Renal pelvis (tissue), 12 donors: Measurements from ENCODE around the gene DCD. TPM values are rescaled to one million over a fixed set of nuclear protein-coding genes. Genes with fewer than 3 reads are reported as not detected.
"Not testable (repeated sequence)": the region's sequence is repeated elsewhere in the genome, so short reads cannot be mapped to it uniquely, and the experiment has no call there.

Source experiments
- DNase-seq: peaks from one replicate; pipeline ENCODE4 v3.0.0-alpha.2; 2013
- long read RNA-seq, 16 experiments: transcript quantifications; one replicate each; lab custom pipeline, GENCODE V29; 2026
- polyA plus RNA-seq, 3 donors: library from polyadenylated mRNA; unstranded; fragments of 120-200 nt; gene quantifications; one replicate each; pipeline ENCODE4 v1.2.1, GENCODE V29; 2013; ENCODE audit not compliant: insufficient read length in 3 of 3

DCD gene, protein sequence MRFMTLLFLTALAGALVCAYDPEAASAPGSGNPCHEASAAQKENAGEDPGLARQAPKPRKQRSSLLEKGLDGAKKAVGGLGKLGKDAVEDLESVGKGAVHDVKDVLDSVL
- polyA plus RNA-seq = not detected
- long read RNA-seq, donor 1 = 0 reads
- long read RNA-seq, donor 2 = 0 reads
- long read RNA-seq, donor 3 = 0 reads
- long read RNA-seq, donor 4 = 0 reads
- long read RNA-seq, donor 5 = 0 reads
- long read RNA-seq, donor 6 = 0 reads
- long read RNA-seq, donor 7 = 0 reads
- long read RNA-seq, donor 8 = 0 reads
- long read RNA-seq, donor 9 = 0 reads
- long read RNA-seq, donor 10 = 0 reads
- long read RNA-seq, donor 11 = 0 reads
- long read RNA-seq, donor 12 = 0 reads
- long read RNA-seq, donor 13 = 0 reads
- long read RNA-seq, donor 14 = 0 reads
- long read RNA-seq, donor 15 = 0 reads
- long read RNA-seq, donor 16 = 0 reads

DNA sequence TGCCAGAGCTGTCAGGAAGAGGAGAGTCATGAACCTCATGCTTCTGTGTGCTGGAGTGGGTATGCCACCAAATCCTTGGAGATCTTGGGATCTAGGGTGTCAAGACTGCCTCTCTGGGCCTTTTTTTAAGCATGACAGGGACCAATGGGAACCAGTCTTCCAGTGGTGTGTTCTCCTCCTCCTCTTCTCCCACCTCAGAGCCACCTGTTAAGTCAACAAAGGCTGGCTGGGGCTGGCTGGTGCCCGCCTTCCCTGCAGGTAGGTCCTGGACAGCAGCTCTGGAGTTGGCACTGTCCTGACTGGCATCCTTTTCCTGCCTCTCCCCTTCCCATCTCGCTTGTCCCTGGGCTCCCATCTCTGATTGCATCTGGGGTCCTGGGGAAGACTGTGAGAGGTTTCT is at the start of gene DCD:
Gene DCD (minus strand): TSS at position 101 of the 400 bp plus-strand sequence. CDS start 62 bp downstream, at position 39.
- DNase-seq = no peak

DNA sequence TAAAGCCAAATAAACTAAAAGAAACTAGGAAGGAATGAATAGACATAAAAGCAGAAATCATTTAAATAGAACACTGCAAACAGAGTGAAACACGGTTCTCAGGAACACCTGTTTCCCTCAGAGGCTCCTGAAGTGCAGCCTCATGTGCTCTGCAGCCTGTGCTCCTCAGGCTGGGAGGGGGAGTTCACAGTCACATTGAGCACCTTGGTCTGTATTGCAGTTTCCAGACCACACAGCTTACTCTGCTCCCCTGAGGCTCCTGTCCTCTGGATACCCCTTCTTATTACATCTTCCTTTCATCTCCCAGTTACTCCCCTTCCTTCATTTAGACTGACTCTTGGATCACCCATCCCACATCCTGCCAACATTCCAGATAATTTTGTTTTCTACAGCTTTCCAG is 49.7 kb upstream of the DCD start:
- no peak for DNase-seq

DNA sequence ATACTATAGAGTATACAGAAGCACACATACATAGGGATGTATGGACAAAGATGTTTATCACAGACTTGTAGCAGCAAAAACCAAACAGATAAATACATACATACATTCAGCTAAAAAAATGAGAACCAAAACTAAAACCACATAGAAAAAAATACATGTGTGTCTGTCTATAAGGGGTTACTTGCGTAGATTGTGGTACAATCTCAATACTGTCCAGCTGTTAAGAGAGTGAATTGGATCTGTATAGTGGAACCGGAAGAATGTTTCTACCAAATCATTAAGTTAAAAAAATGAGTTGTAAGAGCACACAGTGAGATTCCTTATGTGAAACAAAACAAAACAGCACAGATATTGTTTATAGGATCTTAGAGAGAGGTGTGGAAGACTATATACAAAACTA is 44.2 kb upstream of the DCD start:
- no peak for DNase-seq

DNA sequence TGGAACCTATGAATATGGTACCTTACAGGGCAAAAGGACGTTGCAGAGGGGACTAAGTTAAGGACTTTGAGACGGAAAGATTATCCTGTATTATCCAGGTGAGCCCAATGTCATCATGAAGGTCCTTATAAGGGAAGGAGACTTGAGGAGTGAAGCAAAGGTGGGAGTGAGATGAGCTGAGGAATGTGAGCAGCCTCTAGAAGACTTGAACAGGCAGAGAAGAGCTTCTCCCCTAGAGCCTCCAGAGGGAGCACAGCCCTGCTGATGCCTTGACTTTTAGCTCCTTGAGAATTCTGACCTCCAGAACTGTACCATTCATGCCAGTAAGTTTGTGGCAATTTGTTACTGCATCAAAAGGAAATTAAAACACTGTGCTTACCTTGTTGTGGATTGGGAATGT is 41.8 kb upstream of the DCD start:
- no peak for DNase-seq

DNA sequence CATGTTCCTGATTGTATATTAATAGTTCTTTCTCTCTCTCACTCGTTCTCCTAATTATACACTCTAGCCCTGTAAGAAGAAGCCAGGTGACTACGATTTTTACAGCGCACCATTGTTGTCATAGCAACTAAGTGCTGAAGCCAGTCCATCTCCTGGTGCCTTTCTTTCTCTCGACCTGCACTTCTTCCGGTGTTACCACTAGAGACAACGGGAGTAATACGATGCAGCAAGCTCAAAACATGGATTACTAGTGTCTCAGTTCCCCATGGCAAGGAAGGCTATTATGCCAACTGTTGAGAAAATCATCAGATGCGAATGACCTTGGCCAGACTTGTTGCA is 40.8 kb upstream of the DCD start:
- no peak for DNase-seq

DNA sequence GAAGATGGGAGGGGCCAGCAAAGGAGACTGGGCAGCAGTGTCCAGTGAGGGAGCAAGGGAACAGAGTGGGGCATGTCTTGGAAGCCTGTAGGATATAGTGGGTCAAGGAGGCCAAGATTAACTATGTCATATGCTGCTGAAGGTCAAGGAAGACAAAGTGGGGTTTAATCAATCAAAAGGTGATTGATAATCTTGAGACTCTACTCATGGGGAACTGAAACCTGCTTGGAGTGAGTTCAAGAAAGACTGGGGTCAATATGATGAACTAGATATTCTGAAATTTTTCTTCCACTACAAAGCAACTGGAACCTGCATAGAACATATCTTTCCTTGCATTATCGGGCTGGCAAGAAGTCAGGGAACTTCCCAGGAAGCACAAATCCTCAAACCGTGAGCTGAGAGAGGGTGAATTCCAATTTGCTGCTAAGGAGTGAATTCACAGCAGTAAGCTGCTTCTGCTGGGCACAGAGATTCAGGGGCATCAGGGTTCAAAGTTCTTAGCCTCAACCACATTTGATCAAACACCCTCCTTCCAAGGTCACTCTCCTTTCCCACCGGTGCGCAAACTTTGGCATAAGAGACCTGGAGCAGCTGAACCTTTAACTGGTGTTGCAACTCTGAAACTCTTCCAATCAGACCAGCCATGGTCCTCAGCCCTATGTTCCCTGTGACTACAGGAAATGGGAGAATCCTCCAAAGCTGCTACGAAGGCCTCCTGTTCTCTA is 40.3 kb upstream of the DCD start:
- DNase-seq = no peak

DNA sequence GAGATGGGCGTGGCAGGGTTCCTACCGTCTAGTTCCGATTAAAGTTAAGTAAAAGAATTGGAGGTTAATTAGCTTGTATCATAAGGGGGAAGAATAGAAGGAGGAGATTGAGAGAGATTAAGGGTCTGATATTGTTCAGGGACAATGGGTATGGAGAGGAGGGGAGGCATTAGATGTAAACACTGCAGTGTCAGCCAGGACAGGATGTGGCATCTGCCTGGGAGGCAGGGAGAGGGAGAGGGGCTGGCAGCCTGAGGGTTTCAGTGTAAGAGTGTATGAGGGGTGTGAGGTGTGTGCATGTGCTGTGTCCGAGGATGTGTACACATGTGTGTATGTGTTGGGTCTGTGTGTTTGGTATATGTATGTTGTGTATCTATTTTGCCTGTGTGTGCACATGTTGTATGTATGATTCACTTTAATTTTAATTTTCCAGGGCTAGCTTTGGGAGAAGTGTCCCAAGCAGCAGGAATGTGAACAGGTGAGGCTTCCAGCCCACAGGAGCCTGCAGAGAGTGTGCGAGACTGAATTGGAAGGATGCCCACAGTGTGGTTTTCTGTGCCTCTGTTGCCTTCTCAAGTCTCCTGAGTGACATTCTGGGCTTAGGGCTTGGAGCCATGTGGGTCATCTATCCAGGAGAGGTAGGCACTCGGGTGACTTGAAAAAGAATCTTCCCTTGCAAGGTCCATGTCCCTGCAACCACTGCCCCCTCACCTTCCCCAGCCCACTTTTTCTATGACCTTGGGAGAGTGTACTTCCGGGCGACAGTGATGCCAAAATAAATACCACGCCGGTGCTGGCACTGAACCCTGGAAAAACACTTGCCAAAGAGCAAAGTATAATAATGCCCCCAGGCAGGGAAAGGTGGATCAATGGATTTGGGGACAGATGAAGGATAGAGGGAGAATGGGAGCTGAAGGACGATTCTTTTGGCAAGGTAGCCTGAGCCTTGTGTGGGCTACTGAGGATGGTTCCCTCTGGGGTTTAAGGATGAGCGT is 36.8 kb upstream of the DCD start:
- no peak for DNase-seq

DNA sequence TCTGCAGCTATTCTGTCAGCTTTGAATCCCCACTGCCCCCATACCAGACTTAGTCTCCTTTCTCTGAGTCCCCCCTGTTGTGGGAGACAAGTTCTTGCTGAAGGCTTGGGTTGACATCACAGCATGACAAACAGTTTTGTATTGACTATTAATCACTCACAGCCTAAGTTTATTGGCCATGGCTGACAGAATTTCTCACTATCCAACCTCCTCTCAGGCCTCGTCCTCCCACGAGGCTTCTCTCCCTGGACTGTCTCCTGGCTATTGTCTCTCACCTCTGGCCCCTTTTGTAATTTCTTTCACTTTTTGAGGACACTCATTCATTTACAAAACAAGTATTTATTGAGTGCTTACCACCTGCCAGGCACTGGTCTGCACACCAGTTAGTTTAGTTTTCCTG is 35.2 kb upstream of the DCD start:
- peak; percentile 33 for DNase-seq

DNA sequence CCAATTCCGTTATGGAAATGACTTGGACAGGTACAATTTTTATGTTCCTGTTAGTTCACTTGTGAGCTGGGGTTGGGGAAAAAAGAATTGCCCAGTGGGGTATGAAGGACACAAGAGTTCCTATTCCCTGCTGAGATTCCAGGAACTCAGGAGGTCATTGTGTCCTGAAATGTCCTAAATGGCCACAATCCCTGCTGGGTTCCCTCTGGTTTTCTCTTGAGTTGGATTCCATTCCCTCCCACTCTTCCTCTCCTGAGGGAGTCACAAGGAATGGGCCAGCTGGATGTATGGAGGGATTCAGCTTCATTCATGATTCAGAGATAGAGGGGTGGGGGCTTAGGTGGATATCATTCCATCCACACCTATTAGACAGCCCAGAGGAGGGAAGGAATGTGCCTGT is 34.5 kb upstream of the DCD start:
- DNase-seq = no peak

DNA sequence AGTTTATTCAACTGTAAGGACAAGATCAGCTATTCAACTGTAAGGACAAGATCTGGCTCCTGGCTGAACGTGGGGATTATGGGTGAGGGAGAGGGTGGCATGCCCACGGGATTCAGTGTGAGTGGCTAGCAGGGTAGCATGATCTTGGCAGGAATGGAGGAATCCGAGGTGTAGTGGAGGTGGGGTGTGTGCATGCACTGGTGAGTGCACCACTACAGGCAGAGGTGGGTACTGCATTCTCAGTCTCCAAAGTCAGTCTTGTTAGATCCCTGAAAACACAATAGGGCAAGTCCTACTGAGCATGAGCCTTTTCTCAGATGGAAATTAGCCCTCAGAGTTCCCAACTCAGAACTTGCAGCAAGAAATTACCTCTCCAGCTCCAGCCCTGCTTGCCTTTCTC is 32.2 kb upstream of the DCD start:
- DNase-seq = no peak

DNA sequence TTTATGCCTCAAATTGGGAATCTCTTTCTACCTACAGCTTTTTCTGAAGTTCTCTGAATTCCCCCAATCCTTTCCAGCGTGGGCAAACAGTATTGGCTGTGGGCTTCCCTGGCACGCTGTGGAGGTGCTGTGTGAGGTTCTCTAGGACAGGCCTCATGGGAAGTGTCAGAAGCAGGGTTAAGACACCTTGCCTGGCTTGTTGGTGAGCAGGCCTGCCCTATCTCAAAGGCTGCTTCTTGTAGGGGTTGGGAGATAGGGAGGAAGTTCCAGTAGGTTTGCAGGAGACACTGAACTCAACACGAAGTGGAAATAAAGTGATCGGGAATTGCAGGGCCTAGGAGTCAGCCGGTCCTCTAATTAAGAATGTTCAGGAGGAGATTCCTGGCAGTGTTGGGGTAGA is 30.0 kb upstream of the DCD start:
- DNase-seq = no peak

DNA sequence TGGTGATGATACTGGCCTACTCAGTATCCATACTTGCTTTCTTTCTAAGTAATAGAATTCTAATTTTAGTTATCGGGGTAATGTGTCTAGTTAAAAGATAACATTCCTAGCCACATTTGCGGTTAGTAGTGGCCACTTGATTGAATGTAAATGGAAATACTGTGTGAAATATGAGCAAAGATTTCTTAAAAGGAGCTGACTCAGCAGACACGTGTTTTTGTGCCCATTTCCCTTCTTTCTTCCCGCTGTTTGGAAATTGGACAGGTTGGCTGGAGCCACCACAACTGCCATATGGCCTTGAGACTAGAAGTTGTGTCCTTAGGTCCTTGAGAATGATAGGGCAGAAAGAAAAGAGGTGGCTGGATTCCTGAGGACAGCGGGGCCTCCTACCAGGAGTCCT is 19.8 kb upstream of the DCD start:
- DNase-seq = no peak

DNA sequence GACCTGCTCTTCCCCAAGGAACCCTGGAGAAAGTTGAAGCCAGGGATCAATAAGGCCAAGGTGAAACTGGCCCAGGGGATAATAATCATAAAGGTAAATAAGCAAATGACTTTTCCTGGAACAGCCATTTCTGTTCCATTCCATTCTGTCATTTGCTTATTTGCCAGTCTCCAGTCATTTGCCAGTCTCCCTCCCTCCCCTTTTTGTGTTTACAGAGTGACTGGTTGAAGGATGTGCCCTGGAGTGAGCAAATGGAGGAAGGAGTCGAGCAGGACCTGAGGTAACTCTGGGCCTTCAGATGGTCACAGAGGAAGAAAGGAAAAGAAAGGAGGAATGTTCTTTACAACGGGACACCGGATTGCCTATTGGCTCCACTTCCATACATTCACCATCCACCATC is 17.8 kb upstream of the DCD start:
- DNase-seq = no peak

DNA sequence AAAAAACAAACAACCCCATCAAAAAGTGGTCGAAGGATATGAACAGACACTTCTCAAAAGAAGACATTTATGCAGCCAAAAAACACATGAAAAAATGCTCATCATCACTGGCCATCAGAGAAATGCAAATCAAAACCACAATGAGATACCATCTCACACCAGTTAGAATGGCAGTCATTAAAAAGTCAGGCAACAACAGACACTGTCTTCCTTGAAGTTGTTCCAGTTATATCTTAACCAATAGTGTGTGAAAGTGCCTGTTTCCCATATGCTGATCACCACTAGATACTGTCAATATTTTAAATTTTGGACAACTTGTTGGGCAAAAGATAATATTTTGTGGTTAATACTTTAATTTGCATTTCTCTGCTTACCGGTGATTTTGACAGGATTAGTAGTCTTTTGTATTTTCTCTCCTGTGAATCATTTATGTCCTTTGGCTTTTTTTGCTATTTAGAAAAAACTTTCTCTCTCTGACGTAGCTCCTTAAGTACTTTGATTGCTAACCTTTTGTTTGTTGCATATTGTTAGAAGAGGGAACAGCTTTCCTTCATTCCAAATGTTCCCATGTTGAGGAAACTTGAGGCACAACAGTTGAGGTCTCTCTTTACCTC is 17.0 kb upstream of the DCD start:
- not testable (repeated sequence) for DNase-seq

DNA sequence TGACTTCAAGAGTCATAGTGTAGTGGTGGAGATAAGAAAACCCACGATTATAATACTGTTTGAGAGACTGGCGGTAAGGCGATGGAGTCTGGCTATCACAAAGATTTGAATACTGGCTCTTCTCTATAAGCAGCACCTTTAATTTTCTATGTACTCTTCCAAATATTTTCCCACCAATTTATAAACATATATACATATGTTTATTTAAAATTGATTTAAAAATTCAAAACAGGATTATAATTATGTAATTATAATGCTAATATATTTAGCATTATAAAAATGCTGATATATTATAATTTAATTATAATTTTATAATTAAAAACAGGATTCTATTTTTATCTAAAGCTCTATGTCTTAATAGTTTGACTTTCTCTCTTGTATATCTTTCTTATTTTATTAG is 15.4 kb upstream of the DCD start:
- DNase-seq = no peak

DNA sequence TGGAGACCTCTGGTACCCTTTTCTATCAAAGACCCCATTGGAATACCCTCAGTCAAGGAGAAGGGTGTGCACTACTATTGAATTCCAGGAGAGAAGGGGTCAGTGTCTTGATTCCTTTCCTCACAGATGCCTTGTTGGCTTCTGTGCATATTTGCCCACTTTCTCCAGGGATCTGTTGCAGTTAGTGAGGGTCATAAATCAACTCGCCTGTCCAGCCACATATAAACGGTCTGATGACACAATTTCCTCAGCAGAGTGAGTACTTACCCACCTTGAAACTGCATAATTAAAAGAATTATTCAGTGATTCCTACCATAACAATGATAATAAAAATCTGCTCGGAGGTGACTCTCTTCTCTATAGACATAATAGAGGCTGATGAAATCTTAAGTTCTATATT is 13.9 kb upstream of the DCD start:
- peak; percentile 21 for DNase-seq

DNA sequence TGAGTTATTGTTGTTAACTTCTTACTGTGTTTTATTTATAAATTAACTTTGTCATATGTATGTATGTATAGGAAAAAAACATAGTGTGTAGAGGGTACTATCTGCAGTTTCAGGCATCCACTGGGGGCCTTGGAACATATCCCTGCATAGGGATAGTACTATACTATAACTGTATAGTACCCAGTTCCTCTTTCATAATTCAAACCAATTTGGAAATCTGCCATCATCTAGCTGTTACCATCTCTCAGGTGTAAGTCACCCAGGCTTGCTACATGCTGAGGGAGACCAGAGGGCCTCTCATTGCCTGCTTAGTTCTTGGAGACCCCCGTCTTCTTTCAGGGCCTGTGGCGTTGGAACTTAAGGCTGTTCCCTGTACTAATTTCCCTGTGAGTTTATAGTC is 12.9 kb upstream of the DCD start:
- DNase-seq = no peak

DNA sequence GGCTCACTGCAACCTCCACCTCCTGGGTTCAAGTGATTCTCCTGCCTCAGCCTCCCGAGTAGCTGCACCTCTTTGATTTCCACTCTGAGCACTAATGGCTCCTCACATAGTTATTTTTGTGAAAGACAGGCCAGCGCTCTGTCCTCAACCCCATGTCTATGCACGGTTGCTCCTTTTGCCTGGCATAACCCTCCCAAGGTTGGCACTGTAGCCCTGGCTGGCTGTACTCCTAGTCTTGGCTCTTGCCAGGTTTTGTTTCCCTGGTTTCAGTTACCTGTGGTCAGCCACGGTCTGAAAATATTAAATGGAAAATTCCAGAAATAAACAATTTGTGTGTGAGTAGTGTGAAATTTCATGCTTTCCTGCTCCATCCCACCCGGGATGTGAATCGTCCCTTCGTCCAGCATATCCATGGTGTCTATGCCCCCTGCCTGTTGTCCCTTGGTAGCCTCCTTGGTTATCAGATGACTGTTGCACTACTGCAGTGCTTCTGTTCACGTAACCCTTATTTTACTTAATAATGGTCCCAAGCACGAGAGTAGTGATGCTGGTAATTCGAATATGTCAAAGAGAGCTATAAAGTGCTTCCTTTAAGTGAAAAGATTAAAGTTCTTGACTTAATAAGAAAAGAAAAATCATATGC is 12.3 kb upstream of the DCD start:
- no peak for DNase-seq

DNA sequence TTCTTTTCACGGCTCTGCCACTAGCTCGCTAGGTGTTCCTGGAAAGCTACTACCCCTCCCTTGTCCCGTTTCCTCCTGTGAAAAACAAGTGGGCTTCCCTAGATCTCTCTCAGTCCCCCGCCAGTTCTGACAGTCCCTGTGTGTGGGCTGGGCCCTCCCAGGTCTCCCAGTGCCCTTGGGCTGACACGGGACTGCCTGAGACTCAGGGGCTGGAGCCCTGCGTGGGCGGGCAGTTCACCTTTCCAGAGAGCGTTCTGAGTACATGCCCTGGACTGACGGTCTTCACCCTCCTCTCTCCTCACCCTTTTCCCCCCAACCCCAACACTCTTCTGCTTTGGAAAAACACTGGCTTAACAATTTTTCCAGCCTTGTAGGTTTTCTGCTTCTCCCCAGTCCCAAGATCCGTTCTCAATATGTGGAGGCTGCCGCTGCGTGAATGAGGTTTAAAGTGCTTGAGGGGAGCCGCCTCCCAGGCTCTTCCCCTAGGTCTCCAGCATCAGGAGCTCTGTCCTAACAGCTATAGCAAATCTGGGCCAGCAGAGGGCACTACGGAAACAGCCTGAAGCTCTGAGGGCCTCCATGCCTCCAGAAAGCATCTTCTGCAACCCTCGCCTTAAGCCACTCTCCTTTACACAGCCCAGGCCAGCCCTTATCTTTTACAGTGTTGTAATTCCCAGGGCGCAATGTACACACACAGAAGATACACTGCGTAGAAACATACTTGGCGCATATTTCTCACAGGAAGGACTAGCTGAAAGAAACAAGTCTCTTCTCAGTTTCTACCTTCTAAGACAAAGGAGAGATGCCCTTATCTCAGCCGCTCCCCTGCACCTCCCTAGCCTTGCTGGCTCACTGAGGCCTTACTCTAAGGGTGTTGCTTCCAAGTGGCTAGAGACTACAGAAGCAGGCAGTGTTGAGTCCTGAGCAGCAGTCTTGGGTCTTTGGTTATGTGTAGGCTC is 10.4 kb upstream of the DCD start:
- DNase-seq = peak; percentile 51

DNA sequence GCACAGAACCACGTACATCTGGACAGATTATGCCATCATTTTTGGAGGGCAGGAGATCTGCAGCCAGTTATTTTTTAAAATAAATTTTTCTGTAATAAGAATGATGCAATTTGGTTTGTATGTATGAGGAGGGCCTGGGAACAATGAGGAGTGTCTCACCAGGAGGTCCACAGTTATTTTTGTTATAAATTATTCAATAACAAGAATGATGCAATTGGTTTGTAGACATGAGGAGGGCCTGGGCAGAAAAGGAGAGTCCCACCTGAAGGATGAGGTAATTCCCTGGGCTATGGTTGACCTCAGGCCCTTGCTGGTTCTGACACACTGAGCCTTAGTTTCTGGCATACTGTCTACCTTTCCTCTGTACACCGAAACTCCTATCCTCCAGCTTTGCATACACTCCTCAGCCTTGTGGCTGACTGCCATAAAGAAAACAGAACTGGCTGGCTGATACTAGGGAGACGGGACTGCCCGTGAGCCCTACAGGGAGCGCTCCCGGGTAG is 9.0 kb upstream of the DCD start:
- DNase-seq = no peak
